ENCODE results near the gene TP53RK.

- TF ChIP-seq ATF3 (CRISPR knock-in tag; conservative IDR thresholded peaks at IDR 0.05), result no peak
- no peak for TF ChIP-seq CTCF (IDR thresholded peaks at IDR 0.05)
- TF ChIP-seq JUN (CRISPR knock-in tag; IDR thresholded peaks at IDR 0.05), result no peak
- TF ChIP-seq SP1 (CRISPR knock-in tag; conservative IDR thresholded peaks at IDR 0.05), result no peak
- TF ChIP-seq JAZF1 (CRISPR knock-in tag; IDR thresholded peaks at IDR 0.05), result no peak
- no peak for TF ChIP-seq SMAD4 (CRISPR knock-in tag; IDR thresholded peaks at IDR 0.05)
- TF ChIP-seq SMAD3 (CRISPR knock-in tag; IDR thresholded peaks at IDR 0.05; ENCODE audit: borderline replicate concordance), result no peak
- no peak for TF ChIP-seq NFYB (CRISPR knock-in tag; conservative IDR thresholded peaks at IDR 0.05; ENCODE audit: low read depth)
- TF ChIP-seq MLX (CRISPR knock-in tag; IDR thresholded peaks at IDR 0.05), result no peak
These were observed 32.1 kb downstream of the TP53RK start for GRCh38 chr20:46657137-46657536.
